NCI-H526 (cell line): Measurements from ENCODE around the gene HDAC1.
A peak's percentile ranks its signal among the peaks of the same experiment; 100 is the strongest.
"Not testable (repeated sequence)": the region's sequence is repeated elsewhere in the genome, so short reads cannot be mapped to it uniquely, and the experiment has no call there.

Source experiments
- DNase-seq, 2 experiments: peaks; one replicate each; lab custom pipeline; 2025; lab: John Stamatoyannopoulos, UW

HDAC1 gene

GRCh38 chr1:32291708-32292538 is at the start of gene HDAC1:
TSS of gene HDAC1 (plus strand) at chr1:32292083. CDS start at chr1:32292170, 87 bp downstream.
- DNase-seq, result peak; percentile 91 to 98

- DNase-seq, result no peak
These were observed 49.5 kb upstream of the HDAC1 start for GRCh38 chr1:32242341-32242851.

GRCh38 chr1:32246888-32247273 is 45.0 kb upstream of the HDAC1 start, which contains the start of gene FAM167B:
TSS of gene FAM167B (plus strand) at chr1:32247222. CDS start at chr1:32247422, 200 bp downstream.
- DNase-seq, result no peak

GRCh38 chr1:32247452-32247851 is 44.4 kb upstream of the HDAC1 start:
- no peak for DNase-seq

- DNase-seq, result peak; percentile 68 to 91
These were observed 43.6 kb upstream of the HDAC1 start for GRCh38 chr1:32247983-32248889.

GRCh38 chr1:32249831-32250525 is 41.9 kb upstream of the HDAC1 start:
- no peak for DNase-seq

- no peak for DNase-seq
These were observed 40.8 kb upstream of the HDAC1 start, which contains the start of gene LCK for GRCh38 chr1:32250893-32251716. TSS of gene LCK (plus strand) at chr1:32251265. CDS start at chr1:32274330, 23,065 bp downstream.

GRCh38 chr1:32255072-32256071 is 36.5 kb upstream of the HDAC1 start:
- no peak for DNase-seq

GRCh38 chr1:32256473-32257226 is 35.2 kb upstream of the HDAC1 start:
- no peak for DNase-seq

GRCh38 chr1:32257227-32257508 is 34.7 kb upstream of the HDAC1 start:
- no peak for DNase-seq

GRCh38 chr1:32263236-32263593 is 28.7 kb upstream of the HDAC1 start:
- DNase-seq, result not testable (repeated sequence)

GRCh38 chr1:32263744-32264143 is 28.1 kb upstream of the HDAC1 start:
- no peak for DNase-seq

GRCh38 chr1:32265846-32266245 is 26.0 kb upstream of the HDAC1 start:
- no peak for DNase-seq

- no peak for DNase-seq
These were observed 24.8 kb upstream of the HDAC1 start for GRCh38 chr1:32266921-32267591.

GRCh38 chr1:32269744-32270143 is 22.1 kb upstream of the HDAC1 start:
- no peak for DNase-seq

GRCh38 chr1:32272557-32273390 is 19.1 kb upstream of the HDAC1 start:
- no peak for DNase-seq

GRCh38 chr1:32273391-32274208 is 18.3 kb upstream of the HDAC1 start:
- DNase-seq, result peak; percentile 62 to 70
